H1 (cell line): Measurements from ENCODE around the gene SOHLH2. TPM values are rescaled to one million over a fixed set of nuclear protein-coding genes. Genes with fewer than 3 reads are reported as not detected.

Experiments used
- CTCF ChIA-PET: fragments of 300-600 bp; sonication (Branson Sonifier 250); formaldehyde crosslinking; loops from one replicate; lab custom pipeline; 2021; ENCODE audit not compliant: partially characterized antibody; lab: Charles Lee
- POLR2A ChIA-PET: fragments of 300-600 bp; sonication (Branson Sonifier 250); formaldehyde crosslinking; loops from one replicate; lab custom pipeline; 2021; ENCODE audit warnings: inconsistent platforms; ENCODE audit not compliant: partially characterized antibody; lab: Charles Lee
- DNase-seq, 2 experiments: peaks; one replicate each; pipeline versions ENCODE4 v3.0.0 to v3.0.0-alpha.2; 2010 to 2022; ENCODE audit warnings: low spot score in 2 of 2, low read depth in 1 of 2, mixed read lengths in 1 of 2
- FAIRE-seq: peaks from 2 replicates; lab custom pipeline; 2011; peaks lifted over from hg19 to GRCh38; lab: Jason Lieb, UNC
- H2AFZ ChIP-seq: 2 replicates; pipeline ENCODE4 v1.8.1; 2012; ENCODE audit warnings: low read length, inconsistent platforms
- H2AK5ac ChIP-seq: 2 replicates; pipeline ENCODE4 v1.6.1; 2013; ENCODE audit warnings: low read depth, low read length
- H2BK120ac ChIP-seq: replicated peaks from 2 replicates; pipeline ENCODE3; 2013; ENCODE audit warnings: low read depth, low read length, inconsistent platforms
- H2BK12ac ChIP-seq: 2 replicates; pipeline ENCODE4 v1.6.1; 2013; ENCODE audit warnings: low read depth, low read length
- H2BK15ac ChIP-seq: 2 replicates; pipeline ENCODE4 v1.6.1; 2013; ENCODE audit warnings: low read length
- H2BK20ac ChIP-seq: 2 replicates; pipeline ENCODE4 v1.6.1; 2013; ENCODE audit warnings: low read length
- H2BK5ac ChIP-seq: 2 replicates; pipeline ENCODE4 v1.6.1; 2013; ENCODE audit warnings: low read depth, low read length
- H3K14ac ChIP-seq: 2 replicates; pipeline ENCODE4 v1.6.1; 2013; ENCODE audit warnings: inconsistent platforms; ENCODE audit not compliant: insufficient read length
- H3K18ac ChIP-seq: 2 replicates; pipeline ENCODE4 v1.6.1; 2013; ENCODE audit warnings: low read length; ENCODE audit errors: extremely low read depth
- H3K23ac ChIP-seq: 2 replicates; pipeline ENCODE4 v1.6.1; 2013; ENCODE audit warnings: inconsistent platforms; ENCODE audit not compliant: insufficient read length
- H3K23me2 ChIP-seq: 2 replicates; pipeline ENCODE4 v1.6.1; 2013; ENCODE audit warnings: low read depth, low read length
- H3K27ac ChIP-seq: 2 replicates; pipeline ENCODE4 v1.6.1; 2011; ENCODE audit warnings: low read depth, low read length, inconsistent platforms
- H3K27me3 ChIP-seq, 4 experiments: replicated peaks in 1 of 4; 1 replicate in 1 of 4; 2 replicates in 3 of 4; pipeline versions ENCODE4 v1.6.1 to v1.8.1; 2011 to 2013; ENCODE audit warnings: low read length in 3 of 4, mild to moderate bottlenecking in 3 of 4, inconsistent platforms in 2 of 4, mixed read lengths in 2 of 4, moderate library complexity in 1 of 4; ENCODE audit not compliant: control insufficient read depth in 3 of 4, insufficient read depth in 3 of 4; ENCODE audit errors: extremely low read depth in 1 of 4
- H3K36me3 ChIP-seq, 4 experiments: 2 replicates each; pipeline versions ENCODE4 v1.6.1 to v1.8.1; 2011 to 2013; ENCODE audit warnings: mild to moderate bottlenecking in 4 of 4, low read length in 3 of 4, moderate library complexity in 2 of 4, control low read depth in 1 of 4, inconsistent platforms in 1 of 4; ENCODE audit not compliant: insufficient read depth in 4 of 4, control insufficient read depth in 2 of 4
- H3K4ac ChIP-seq: replicated peaks from 2 replicates; pipeline ENCODE3; 2013; ENCODE audit warnings: low read length, low read depth, mixed read lengths, inconsistent platforms; ENCODE audit not compliant: insufficient read length
- H3K4me1 ChIP-seq, 4 experiments: replicated peaks in 1 of 4; 1 replicate in 1 of 4; 2 replicates in 3 of 4; pipeline versions ENCODE4 v1.6.1 to v1.8.1; 2011 to 2013; ENCODE audit warnings: low read length in 3 of 4, inconsistent platforms in 2 of 4, mixed read lengths in 1 of 4; ENCODE audit not compliant: insufficient read depth in 4 of 4, control insufficient read depth in 3 of 4
- H3K4me2 ChIP-seq, 2 experiments: 2 replicates each; pipeline versions ENCODE4 v1.6.1 to v1.8.1; 2011 to 2013; ENCODE audit warnings: low read depth in 2 of 2, low read length in 2 of 2, control low read depth in 1 of 2, inconsistent platforms in 1 of 2, mild to moderate bottlenecking in 1 of 2; ENCODE audit not compliant: insufficient read depth in 1 of 2
- H3K4me3 ChIP-seq, 4 experiments: fragments of 200-600, 300-600 bp in 1 of 4; sonication (generic), shearing (Covaris generic), sonication (Bioruptor Twin) in 1 of 4; 2 replicates each; pipeline versions ENCODE4 v1.5.1 to v1.8.1; 2011 to 2016; ENCODE audit warnings: low read length in 4 of 4, low read depth in 3 of 4, control low read depth in 2 of 4, inconsistent platforms in 2 of 4, mild to moderate bottlenecking in 2 of 4, mixed read lengths in 1 of 4, moderate library complexity in 1 of 4; ENCODE audit not compliant: insufficient read depth in 2 of 4; ENCODE audit errors: extremely low read depth in 1 of 4
- H3K56ac ChIP-seq: replicated peaks from 2 replicates; pipeline ENCODE3; 2013; ENCODE audit warnings: low read depth, mild to moderate bottlenecking, mixed read lengths, low read length, inconsistent platforms; ENCODE audit not compliant: insufficient read length
- H3K79me1 ChIP-seq: 2 replicates; pipeline ENCODE4 v1.6.1; 2013; ENCODE audit warnings: low read depth, low read length, control low read depth
- H3K79me2 ChIP-seq, 2 experiments: 2 replicates each; pipeline versions ENCODE4 v1.6.1 to v1.8.1; 2012 to 2013; ENCODE audit warnings: low read length in 2 of 2, mild to moderate bottlenecking in 2 of 2, inconsistent platforms in 1 of 2; ENCODE audit not compliant: insufficient read depth in 2 of 2, control insufficient read depth in 1 of 2
- H3K9ac ChIP-seq, 4 experiments: replicated peaks in 1 of 4; 1 replicate in 1 of 4; 2 replicates in 3 of 4; pipeline versions ENCODE4 v1.6.1 to v1.8.1; 2011 to 2013; ENCODE audit warnings: low read depth in 3 of 4, low read length in 3 of 4, control low read depth in 2 of 4, mild to moderate bottlenecking in 2 of 4, moderate library complexity in 2 of 4, inconsistent platforms in 1 of 4; ENCODE audit errors: extremely low read depth in 1 of 4
- H3K9me3 ChIP-seq, 2 experiments: 2 replicates each; pipeline versions ENCODE4 v1.6.1 to v1.8.1; 2012 to 2013; ENCODE audit warnings: mild to moderate bottlenecking in 2 of 2, moderate library complexity in 2 of 2, control low read depth in 1 of 2, inconsistent platforms in 1 of 2, low read depth in 1 of 2, low read length in 1 of 2, mixed read lengths in 1 of 2; ENCODE audit not compliant: insufficient read depth in 2 of 2
- H4K20me1 ChIP-seq, 2 experiments: replicated peaks in 1 of 2; 2 replicates each; pipeline versions ENCODE3 to v1.8.1; 2011 to 2013; ENCODE audit warnings: inconsistent platforms in 2 of 2, low read length in 2 of 2, mild to moderate bottlenecking in 1 of 2; ENCODE audit not compliant: insufficient read depth in 2 of 2, control insufficient read depth in 1 of 2
- H4K5ac ChIP-seq: 2 replicates; pipeline ENCODE4 v1.6.1; 2013; ENCODE audit warnings: low read length, low read depth, mixed read lengths, inconsistent platforms; ENCODE audit not compliant: insufficient read length
- H4K8ac ChIP-seq: 2 replicates; pipeline ENCODE4 v1.8.0; 2013; ENCODE audit warnings: mild to moderate bottlenecking, moderate library complexity, low read length, inconsistent platforms; ENCODE audit not compliant: insufficient read depth; ENCODE audit errors: extremely low read depth
- H4K91ac ChIP-seq: replicated peaks from 2 replicates; pipeline ENCODE3; 2013; ENCODE audit warnings: low read length, mixed read lengths, inconsistent platforms; ENCODE audit not compliant: insufficient read length
- BRCA1 ChIP-seq: IDR thresholded peaks from 2 replicates; pipeline ENCODE4 v1.6.1; 2012; ENCODE audit warnings: low read depth, low read length, improper control_type of control experiment
- POU5F1 ChIP-seq: IDR thresholded peaks from 2 replicates; pipeline ENCODE4 v1.6.1; 2011; ENCODE audit warnings: low read depth, mild to moderate bottlenecking, low read length, moderate library complexity
- WGBS, 2 experiments: shearing (Covaris generic) in 1 of 2; methylation state at CpG; one replicate each; pipeline versions ENCODE4 v1.1.6 to v1.1.7; 2013 to 2015; ENCODE audit warnings: low lambda C conversion rate in 2 of 2, mixed read lengths in 2 of 2, inconsistent platforms in 1 of 2, low coverage in 1 of 2, missing lambda C conversion rate in 1 of 2; ENCODE audit not compliant: insufficient replicate concordance in 2 of 2, insufficient coverage in 1 of 2, insufficient read length in 1 of 2; ENCODE audit errors: extremely low coverage in 1 of 2, missing lambda C conversion rate in 1 of 2; 5-methylcytosine and 5-hydroxymethylcytosine counted together
- polyA plus RNA-seq, 7 experiments: library from polyadenylated mRNA; depleted of rRNA in 3 of 7; stranded (reverse) in 5 of 7; unstranded in 2 of 7; fragments of >200 nt in 5 of 7; fragments of 200-250 nt in 2 of 7; gene quantifications; 1 replicate in 5 of 7; 2 replicates in 1 of 7; 4 replicates in 1 of 7; pipeline versions ENCODE4 v1.2.1 to v1.2.3, GENCODE V29; 2011 to 2013; ENCODE audit warnings: missing spikeins in 2 of 7, mixed read lengths in 2 of 7
- total RNA-seq: library from RNA; stranded (reverse); fragmentation: NEBNext Ultra II Directional; extraction: Animal tissue kit (Norgen Biotek cat#: 25700); gene quantifications from 2 replicates; pipeline ENCODE4 v1.2.1, GENCODE V29; 2021
- TF ChIP-seq, protein P1 (sequence below): IDR thresholded peaks from 2 replicates; pipeline ENCODE4 v1.6.1; 2012; ENCODE audit warnings: low read length, inconsistent platforms

SOHLH2 gene
- total and polyA plus RNA-seq, 2 of the 8 experiments (the other 6 are each of a cell fraction or from before 2014, with no cell fraction given), result 6.8 to 10.3 TPM

DNA sequence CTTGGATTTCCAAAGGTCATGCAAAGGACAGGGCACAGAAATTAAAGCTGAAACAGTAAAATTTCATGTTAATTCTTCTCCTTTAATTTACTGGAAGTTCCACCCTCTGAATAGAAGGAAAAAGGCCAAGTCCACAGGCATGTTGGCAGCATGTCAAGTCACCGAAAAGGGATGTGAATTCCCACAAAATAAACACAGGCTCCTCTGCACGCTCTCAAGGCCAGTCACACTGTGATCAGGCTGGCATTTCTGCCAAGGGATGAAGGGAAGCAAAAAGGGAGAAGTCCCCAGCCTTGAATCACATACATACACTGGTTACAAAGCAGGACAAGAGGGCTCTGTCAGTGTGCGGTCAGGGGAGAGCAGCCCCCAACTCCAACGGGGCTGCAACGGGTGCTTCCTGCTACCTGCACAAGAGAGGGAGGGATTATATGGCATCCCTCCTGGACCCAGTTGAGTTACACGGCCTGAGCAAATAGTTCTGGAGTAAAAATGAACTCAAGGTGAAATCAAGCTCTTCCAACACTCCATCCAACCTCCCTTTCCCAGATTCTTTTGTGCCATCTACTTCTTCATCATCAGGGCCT is 90.0 kb downstream of the SOHLH2 start:
- Histone ChIP-seq H2AFZ (no peak overlapping the region), H2BK120ac (no peak overlapping the region), H4K91ac (no peak overlapping the region), H3K4me3 (no peak overlapping the region), H3K4ac (no peak overlapping the region), H3K9ac (no peak overlapping the region), H3K4me1 (no peaks in the 10 kb centered on the region), H4K20me1 (peaks cover 0 to under 1% of the 10 kb centered on the region in 2 experiments), H4K8ac (no peak overlapping the region), H3K9me3 (no peaks in the 10 kb centered on the region), H3K27me3 (peaks cover under 1 to 7% (median 5%) of the 10 kb centered on the region in 4 experiments), H2BK15ac (no peak overlapping the region), H3K18ac (no peak overlapping the region), H3K27ac (no peak overlapping the region), H2BK12ac (no peak overlapping the region), H3K79me1 (no peaks in the 10 kb centered on the region), H2BK20ac (no peak overlapping the region), H3K56ac (no peak overlapping the region), H3K23me2 (no peaks in the 10 kb centered on the region), H2BK5ac (no peak overlapping the region), H3K4me2 (no peak overlapping the region), H3K79me2 (no peaks in the 10 kb centered on the region), H4K5ac (no peak overlapping the region)
- FAIRE-seq (no peak), DNase-seq (no peak)
- 89% methylated on average over 6 of the region's 6 CpGs; no CpG with 5 or more reads in 1 of the 2 experiments for WGBS, 2 experiments
- POLR2A ChIA-PET, result no interaction called here
- TF ChIP-seq, protein P1, sequence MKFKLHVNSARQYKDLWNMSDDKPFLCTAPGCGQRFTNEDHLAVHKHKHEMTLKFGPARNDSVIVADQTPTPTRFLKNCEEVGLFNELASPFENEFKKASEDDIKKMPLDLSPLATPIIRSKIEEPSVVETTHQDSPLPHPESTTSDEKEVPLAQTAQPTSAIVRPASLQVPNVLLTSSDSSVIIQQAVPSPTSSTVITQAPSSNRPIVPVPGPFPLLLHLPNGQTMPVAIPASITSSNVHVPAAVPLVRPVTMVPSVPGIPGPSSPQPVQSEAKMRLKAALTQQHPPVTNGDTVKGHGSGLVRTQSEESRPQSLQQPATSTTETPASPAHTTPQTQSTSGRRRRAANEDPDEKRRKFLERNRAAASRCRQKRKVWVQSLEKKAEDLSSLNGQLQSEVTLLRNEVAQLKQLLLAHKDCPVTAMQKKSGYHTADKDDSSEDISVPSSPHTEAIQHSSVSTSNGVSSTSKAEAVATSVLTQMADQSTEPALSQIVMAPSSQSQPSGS, result no peak
- TF ChIP-seq POU5F1 (no peak), BRCA1 (no peak)
- TF ChIP-seq, all 59 proteins: peak for 0
- Histone ChIP-seq H3K23ac (no peak overlapping the region), H2AK5ac (no peak overlapping the region), H3K14ac (no peak overlapping the region), H3K36me3 (no peaks in the 10 kb centered on the region)
- CTCF ChIA-PET, result interaction anchor here (0.7 to 1.1 kb wide), 2 partner anchors 146 to 173 kb away, joined by 3 read pairs; partner anchors contain the start of gene CCDC169
